Mesothelial cell of epicardium (in vitro differentiated cells): ENCODE data around the gene TOMM6. TPM values are rescaled to one million over a fixed set of nuclear protein-coding genes. Genes with fewer than 3 reads are reported as not detected.

ENCODE experiments used
- DNase-seq, 2 experiments: peaks; one replicate each; pipeline ENCODE4 v3.0.0; 2021; ENCODE audit warnings: low spot score in 2 of 2; ENCODE audit not compliant: unreplicated experiment in 2 of 2
- H3K27ac Mint-ChIP-seq: 2 replicates; pipeline ENCODE4 v1.8.0; 2021; ENCODE audit warnings: mixed read lengths
- H3K27me3 Mint-ChIP-seq: 2 replicates; pipeline ENCODE4 v1.8.0; 2021; ENCODE audit warnings: low read depth, mixed read lengths
- H3K36me3 Mint-ChIP-seq: 2 replicates; pipeline ENCODE4 v1.8.0; 2021; ENCODE audit warnings: mixed read lengths
- H3K4me1 Mint-ChIP-seq: 2 replicates; pipeline ENCODE4 v1.8.0; 2021; ENCODE audit warnings: mixed read lengths
- H3K4me3 Mint-ChIP-seq: 2 replicates; pipeline ENCODE4 v1.8.0; 2021; ENCODE audit warnings: mild to moderate bottlenecking, moderate library complexity, mixed read lengths
- H3K9me3 Mint-ChIP-seq: 2 replicates; pipeline ENCODE4 v1.8.0; 2021; ENCODE audit warnings: mixed read lengths
- CTCF ChIP-seq: fragments of 200-600 bp; sonication (generic); IDR thresholded peaks from one replicate; pipeline ENCODE4 v1.5.0; 2021; ENCODE audit warnings: antibody characterized with exemption; ENCODE audit not compliant: unreplicated experiment
- total RNA-seq: library from RNA; stranded (reverse); gene quantifications from 3 replicates; pipeline ENCODE4 v1.2.1, GENCODE V29; 2021

TOMM6 gene
- total RNA-seq, 1 donor from 2014 or later, result 151 TPM

GRCh38 chr6:41771058-41771983 lies 16.2 kb upstream of the TOMM6 start:
- H3K27me3 Mint-ChIP-seq, result peaks cover 13% of the 10 kb centered on the region
- H3K4me3 Mint-ChIP-seq, result no peak overlapping the region
- H3K9me3 Mint-ChIP-seq, result no peaks in the 10 kb centered on the region
- no peak overlapping the region for H3K27ac Mint-ChIP-seq
- peaks cover 25% of the 10 kb centered on the region for H3K4me1 Mint-ChIP-seq
- peaks cover 24% of the 10 kb centered on the region for H3K36me3 Mint-ChIP-seq
- TF ChIP-seq CTCF, result no peak
- no peak for DNase-seq

GRCh38 chr6:41774841-41775240 lies 12.7 kb upstream of the TOMM6 start:
- no peak for DNase-seq
- H3K27ac Mint-ChIP-seq, result no peak overlapping the region
- H3K36me3 Mint-ChIP-seq, result peaks cover 24% of the 10 kb centered on the region
- H3K4me1 Mint-ChIP-seq, result peaks cover 6% of the 10 kb centered on the region
- no peaks in the 10 kb centered on the region for H3K27me3 Mint-ChIP-seq
- H3K9me3 Mint-ChIP-seq, result no peaks in the 10 kb centered on the region
- TF ChIP-seq CTCF, result no peak
- H3K4me3 Mint-ChIP-seq, result no peak overlapping the region

- H3K4me3 Mint-ChIP-seq, result no peak overlapping the region
- DNase-seq, result no peak
- peaks cover 24% of the 10 kb centered on the region for H3K36me3 Mint-ChIP-seq
- H3K4me1 Mint-ChIP-seq, result peaks cover 6% of the 10 kb centered on the region
- no peak overlapping the region for H3K27ac Mint-ChIP-seq
- no peak for TF ChIP-seq CTCF
- no peaks in the 10 kb centered on the region for H3K27me3 Mint-ChIP-seq
- no peaks in the 10 kb centered on the region for H3K9me3 Mint-ChIP-seq
Measured at GRCh38 chr6:41775293-41775882, 12.1 kb upstream of the TOMM6 start.

- Mint-ChIP-seq H3K27me3 (peaks cover 7% of the 10 kb centered on the region), H3K36me3 (peaks cover 12% of the 10 kb centered on the region), H3K4me3 (no peak overlapping the region), H3K4me1 (peaks cover 16% of the 10 kb centered on the region), H3K27ac (no peak overlapping the region), H3K9me3 (no peaks in the 10 kb centered on the region)
- DNase-seq, result no peak
- TF ChIP-seq CTCF, result no peak
Measured at GRCh38 chr6:41777551-41778285, 9.8 kb upstream of the TOMM6 start.

GRCh38 chr6:41778895-41779294 lies 8.6 kb upstream of the TOMM6 start:
- peak overlapping the region; percentile 60 for H3K27ac Mint-ChIP-seq
- no peak for DNase-seq
- peaks cover 12% of the 10 kb centered on the region for H3K36me3 Mint-ChIP-seq
- H3K4me1 Mint-ChIP-seq, result peaks cover 16% of the 10 kb centered on the region
- peak overlapping the region; percentile 81 for H3K4me3 Mint-ChIP-seq
- H3K27me3 Mint-ChIP-seq, result peaks cover 11% of the 10 kb centered on the region
- H3K9me3 Mint-ChIP-seq, result no peaks in the 10 kb centered on the region
- no peak for TF ChIP-seq CTCF
